Measurements from ENCODE around the gene PTPRU. TPM values are rescaled to one million over a fixed set of nuclear protein-coding genes. Genes with fewer than 3 reads are reported as not detected.

The PTPRU gene
- total and polyA plus RNA-seq, 2 of the 8 experiments (the other 6 are each of a cell fraction or from before 2014, with no cell fraction given) = 33.8 to 41.8 TPM

DNA sequence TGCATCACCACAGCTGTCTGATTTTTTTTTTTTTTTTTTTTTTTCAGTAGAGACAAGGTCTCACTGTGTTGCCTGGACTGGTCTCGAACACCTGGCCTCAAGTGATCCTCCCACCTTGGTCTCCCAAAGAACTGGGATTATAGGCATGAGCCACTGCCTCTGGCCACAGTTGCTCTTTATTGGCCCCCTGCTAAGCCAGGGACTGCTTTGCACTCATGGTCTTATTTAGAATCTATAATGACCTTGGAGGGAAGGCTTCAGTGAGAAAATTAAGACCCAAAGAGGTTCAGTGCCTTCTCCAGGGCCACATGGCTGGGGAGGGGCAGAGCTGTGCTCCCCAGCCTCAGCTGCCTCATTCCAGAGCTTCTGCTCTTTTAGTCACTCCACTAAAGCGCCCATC, 84.9 kb downstream of the PTPRU start:
- ChIA-PET POLR2A (ENCODE audit: partially characterized antibody) (interaction anchor here (1.4 kb wide), 1 partner anchor 16 kb away, joined by 3 read pairs; no protein-coding TSS in a partner anchor), CTCF (ENCODE audit: partially characterized antibody) (interaction anchor here (1.0 to 5.4 kb wide), 7 partner anchors 8 to 81 kb away, joined by 3 to 21 read pairs (median 4); no protein-coding TSS in a partner anchor)
- no peak for FAIRE-seq
- H2AK5ac ChIP-seq (ENCODE audit: low read depth, low read length) = no peak overlapping the region
- H2BK20ac ChIP-seq (ENCODE audit: low read length) = no peak overlapping the region
- no peak overlapping the region for H3K27ac ChIP-seq (ENCODE audit: low read depth, low read length)
- H3K4me2 ChIP-seq (ENCODE audit: insufficient read depth in 1 of 2, low read depth in 2 of 2, low read length in 2 of 2) = no peak overlapping the region
- H2BK120ac ChIP-seq (replicated peaks; ENCODE audit: low read depth, low read length) = no peak overlapping the region
- H3K79me2 ChIP-seq (ENCODE audit: control insufficient read depth in 1 of 2, insufficient read depth in 2 of 2, low read length in 2 of 2) = no peaks in the 10 kb centered on the region
- H4K91ac ChIP-seq (replicated peaks; ENCODE audit: insufficient read length, low read length) = no peak overlapping the region
- H3K14ac ChIP-seq (ENCODE audit: insufficient read length) = no peak overlapping the region
- H3K9me3 ChIP-seq (ENCODE audit: insufficient read depth in 2 of 2, low read depth in 1 of 2, low read length in 1 of 2) = no peaks in the 10 kb centered on the region
- H3K36me3 ChIP-seq (ENCODE audit: control insufficient read depth in 2 of 4, insufficient read depth in 4 of 4, low read length in 3 of 4) = peaks cover 0 to 10% (median 1%) of the 10 kb centered on the region in 4 experiments; a peak in 5 of 8 replicates
- no peak overlapping the region for H2AFZ ChIP-seq (ENCODE audit: low read length)
- no peak overlapping the region for H3K18ac ChIP-seq (ENCODE audit: extremely low read depth, low read length)
- H3K9ac ChIP-seq (replicated peaks in 1 of 4; ENCODE audit: extremely low read depth in 1 of 4, low read depth in 3 of 4, low read length in 3 of 4) = no peak overlapping the region
- no peak overlapping the region for H3K23ac ChIP-seq (ENCODE audit: insufficient read length)
- peaks cover 5 to 14% (median 10%) of the 10 kb centered on the region in 4 experiments for H3K4me1 ChIP-seq (replicated peaks in 1 of 4; ENCODE audit: control insufficient read depth in 3 of 4, insufficient read depth in 4 of 4, low read length in 3 of 4)
- peaks cover 1% of the 10 kb centered on the region; the same call in 1 of the 2 replicates for H3K23me2 ChIP-seq (ENCODE audit: low read depth, low read length)
- no peak overlapping the region for H4K5ac ChIP-seq (ENCODE audit: insufficient read length, low read depth, low read length)
- DNase-seq (ENCODE audit: low read depth in 1 of 2, low spot score in 2 of 2) = no peak
- no peak overlapping the region for H2BK12ac ChIP-seq (ENCODE audit: low read depth, low read length)
- H3K4ac ChIP-seq (replicated peaks; ENCODE audit: insufficient read length, low read depth, low read length) = no peak overlapping the region
- no peak overlapping the region for H4K8ac ChIP-seq (ENCODE audit: extremely low read depth, insufficient read depth, low read length)
- H3K27me3 ChIP-seq (replicated peaks in 1 of 4; ENCODE audit: control insufficient read depth in 3 of 4, extremely low read depth in 1 of 4, insufficient read depth in 3 of 4, low read length in 3 of 4) = no peaks in the 10 kb centered on the region
- H4K20me1 ChIP-seq (replicated peaks in 1 of 2; ENCODE audit: control insufficient read depth in 1 of 2, insufficient read depth in 2 of 2, low read length in 2 of 2) = no peaks in the 10 kb centered on the region
- H3K4me3 ChIP-seq (ENCODE audit: extremely low read depth in 1 of 4, insufficient read depth in 2 of 4, low read depth in 3 of 4, low read length in 4 of 4) = no peak overlapping the region
- no peak overlapping the region for H2BK5ac ChIP-seq (ENCODE audit: low read depth, low read length)
- 100% methylated on average over 1 of the region's 2 CpGs; no CpG with 5 or more reads in 1 of the 2 experiments for WGBS, 2 experiments (ENCODE audit: extremely low coverage in 1 of 2, insufficient coverage in 1 of 2, insufficient read length in 1 of 2, insufficient replicate concordance in 2 of 2, low coverage in 1 of 2, low lambda C conversion rate in 2 of 2, missing lambda C conversion rate in 1 of 2)
- H3K56ac ChIP-seq (replicated peaks; ENCODE audit: insufficient read length, low read depth, low read length) = no peak overlapping the region
- H3K79me1 ChIP-seq (ENCODE audit: low read depth, low read length) = no peaks in the 10 kb centered on the region
- no peak overlapping the region for H2BK15ac ChIP-seq (ENCODE audit: low read length)
- TF ChIP-seq ASH2L (IDR thresholded peaks at IDR 0.05; ENCODE audit: low read length) = no peak
- TF ChIP-seq NANOG (IDR thresholded peaks at IDR 0.05; ENCODE audit: insufficient read depth, low read depth, low read length, poor library complexity, severe bottlenecking) = no peak
- TF ChIP-seq JUN (IDR thresholded peaks at IDR 0.05; ENCODE audit: low read depth, low read length) = no peak
- TF ChIP-seq TAF1 (IDR thresholded peaks at IDR 0.05; ENCODE audit: low read depth, low read length) = no peak

All from H1 (cell line).